ENCODE results near the gene CDK2AP2. TPM values are rescaled to one million over a fixed set of nuclear protein-coding genes. Genes with fewer than 3 reads are reported as not detected.

Gene CDK2AP2
- total RNA-seq, 1 donor from 2014 or later, result 104 TPM

GRCh38 chr11:67499808-67500483, 8.0 kb downstream of the CDK2AP2 start:
- no peak for TF ChIP-seq CTCF (IDR thresholded peaks at IDR 0.05; ENCODE audit: insufficient read depth, low read length, poor library complexity, severe bottlenecking)
- H3K36me3 ChIP-seq (ENCODE audit: control insufficient read depth, insufficient read depth, low read length), result peaks cover 7% of the 10 kb centered on the region

GRCh38 chr11:67498544-67498972, 9.4 kb downstream of the CDK2AP2 start:
- TF ChIP-seq CTCF (IDR thresholded peaks at IDR 0.05; ENCODE audit: insufficient read depth, low read length, poor library complexity, severe bottlenecking), result no peak
- DNase-seq (ENCODE audit: low read depth), result no peak
- H3K27me3 ChIP-seq (ENCODE audit: control insufficient read depth, insufficient read depth, low read length), result no peaks in the 10 kb centered on the region
- H3K4me3 ChIP-seq (ENCODE audit: low read depth, low read length), result no peak overlapping the region
- peaks cover 7% of the 10 kb centered on the region for H3K36me3 ChIP-seq (ENCODE audit: control insufficient read depth, insufficient read depth, low read length)

More at GRCh38 chr11:67499808-67500483, 8.0 kb downstream of the CDK2AP2 start:
- Histone ChIP-seq H3K4me3 (ENCODE audit: low read depth, low read length) (no peak overlapping the region), H3K27me3 (ENCODE audit: control insufficient read depth, insufficient read depth, low read length) (no peaks in the 10 kb centered on the region)
- DNase-seq (ENCODE audit: low read depth), result no peak

GRCh38 chr11:67497656-67498291, 10.2 kb downstream of the CDK2AP2 start:
- TF ChIP-seq CTCF (IDR thresholded peaks at IDR 0.05; ENCODE audit: insufficient read depth, low read length, poor library complexity, severe bottlenecking), result no peak
- no peak for DNase-seq (ENCODE audit: low read depth)
- H3K36me3 ChIP-seq (ENCODE audit: control insufficient read depth, insufficient read depth, low read length), result peaks cover 7% of the 10 kb centered on the region
- H3K4me3 ChIP-seq (ENCODE audit: low read depth, low read length), result no peak overlapping the region
- no peaks in the 10 kb centered on the region for H3K27me3 ChIP-seq (ENCODE audit: control insufficient read depth, insufficient read depth, low read length)

GRCh38 chr11:67496113-67496512, 11.8 kb downstream of the CDK2AP2 start:
- DNase-seq (ENCODE audit: low read depth), result no peak
- Histone ChIP-seq H3K27me3 (ENCODE audit: control insufficient read depth, insufficient read depth, low read length) (no peaks in the 10 kb centered on the region), H3K4me3 (ENCODE audit: low read depth, low read length) (no peak overlapping the region), H3K36me3 (ENCODE audit: control insufficient read depth, insufficient read depth, low read length) (peaks cover 8% of the 10 kb centered on the region)
- no peak for TF ChIP-seq CTCF (IDR thresholded peaks at IDR 0.05; ENCODE audit: insufficient read depth, low read length, poor library complexity, severe bottlenecking)

GRCh38 chr11:67495234-67496005, 12.5 kb downstream of the CDK2AP2 start:
- TF ChIP-seq CTCF (IDR thresholded peaks at IDR 0.05; ENCODE audit: insufficient read depth, low read length, poor library complexity, severe bottlenecking), result no peak
- Histone ChIP-seq H3K4me3 (ENCODE audit: low read depth, low read length) (no peak overlapping the region), H3K36me3 (ENCODE audit: control insufficient read depth, insufficient read depth, low read length) (peaks cover 8% of the 10 kb centered on the region)

More at GRCh38 chr11:67495234-67496005, 12.5 kb downstream of the CDK2AP2 start:
- H3K27me3 ChIP-seq (ENCODE audit: control insufficient read depth, insufficient read depth, low read length), result no peaks in the 10 kb centered on the region
- no peak for DNase-seq (ENCODE audit: low read depth)

Measured in kidney epithelial cell (primary cell).